ENCODE data around the gene SLC22A31. TPM values are rescaled to one million over a fixed set of nuclear protein-coding genes. Genes with fewer than 3 reads are reported as not detected.

SLC22A31 gene
- total RNA-seq, 1 experiment from 2014 or later, result 4.5 TPM

DNA sequence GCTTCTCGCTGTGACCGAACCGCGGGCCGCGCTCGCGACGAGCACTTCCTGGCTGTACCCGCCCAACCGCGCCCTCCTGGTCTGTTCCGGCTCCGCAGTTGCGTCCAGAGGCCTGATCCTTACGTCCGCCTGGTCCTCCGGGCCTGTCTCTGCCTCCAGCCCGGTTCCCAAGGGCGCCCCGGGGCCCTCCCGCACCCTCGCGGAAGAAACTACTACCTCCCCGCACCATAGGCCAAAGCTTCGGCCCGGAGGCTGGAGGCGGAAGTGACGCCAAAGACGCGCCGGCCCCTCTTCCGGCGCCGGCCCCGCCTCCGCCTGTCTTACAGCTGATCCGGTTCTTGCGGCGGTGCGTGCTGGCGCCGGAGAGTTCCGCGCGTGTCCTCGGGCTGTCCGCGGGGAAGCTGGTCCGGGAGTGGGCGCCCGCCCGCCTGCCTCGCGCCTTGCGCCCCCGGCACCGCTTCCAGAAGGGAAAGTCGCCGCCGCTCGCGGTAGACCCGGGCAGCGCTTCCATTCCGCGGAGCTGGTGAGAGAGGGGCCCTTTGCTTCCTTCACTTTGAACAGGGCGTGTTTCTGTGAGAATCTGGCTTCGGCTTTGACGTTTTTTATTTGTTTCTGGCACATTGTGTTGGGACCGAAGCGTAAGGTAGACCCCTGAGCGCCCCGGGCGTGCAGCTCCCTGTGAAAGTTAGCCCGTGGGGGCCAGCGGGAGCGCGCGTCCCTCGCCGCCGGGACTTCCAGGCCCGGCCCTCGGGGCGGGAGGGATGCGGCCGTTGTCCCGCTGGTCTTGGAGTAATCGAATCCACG is 17.3 kb upstream of the SLC22A31 start, which contains the start of gene ZNF778:
Gene ZNF778 (plus strand): TSS at position 316 of the 804 bp plus-strand sequence. CDS start 3,425 bp downstream, outside the sequence.
- TF ChIP-seq, protein P1, sequence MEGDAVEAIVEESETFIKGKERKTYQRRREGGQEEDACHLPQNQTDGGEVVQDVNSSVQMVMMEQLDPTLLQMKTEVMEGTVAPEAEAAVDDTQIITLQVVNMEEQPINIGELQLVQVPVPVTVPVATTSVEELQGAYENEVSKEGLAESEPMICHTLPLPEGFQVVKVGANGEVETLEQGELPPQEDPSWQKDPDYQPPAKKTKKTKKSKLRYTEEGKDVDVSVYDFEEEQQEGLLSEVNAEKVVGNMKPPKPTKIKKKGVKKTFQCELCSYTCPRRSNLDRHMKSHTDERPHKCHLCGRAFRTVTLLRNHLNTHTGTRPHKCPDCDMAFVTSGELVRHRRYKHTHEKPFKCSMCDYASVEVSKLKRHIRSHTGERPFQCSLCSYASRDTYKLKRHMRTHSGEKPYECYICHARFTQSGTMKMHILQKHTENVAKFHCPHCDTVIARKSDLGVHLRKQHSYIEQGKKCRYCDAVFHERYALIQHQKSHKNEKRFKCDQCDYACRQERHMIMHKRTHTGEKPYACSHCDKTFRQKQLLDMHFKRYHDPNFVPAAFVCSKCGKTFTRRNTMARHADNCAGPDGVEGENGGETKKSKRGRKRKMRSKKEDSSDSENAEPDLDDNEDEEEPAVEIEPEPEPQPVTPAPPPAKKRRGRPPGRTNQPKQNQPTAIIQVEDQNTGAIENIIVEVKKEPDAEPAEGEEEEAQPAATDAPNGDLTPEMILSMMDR (IDR thresholded peaks at IDR 0.05), result no peak
- TF ChIP-seq, protein P2, sequence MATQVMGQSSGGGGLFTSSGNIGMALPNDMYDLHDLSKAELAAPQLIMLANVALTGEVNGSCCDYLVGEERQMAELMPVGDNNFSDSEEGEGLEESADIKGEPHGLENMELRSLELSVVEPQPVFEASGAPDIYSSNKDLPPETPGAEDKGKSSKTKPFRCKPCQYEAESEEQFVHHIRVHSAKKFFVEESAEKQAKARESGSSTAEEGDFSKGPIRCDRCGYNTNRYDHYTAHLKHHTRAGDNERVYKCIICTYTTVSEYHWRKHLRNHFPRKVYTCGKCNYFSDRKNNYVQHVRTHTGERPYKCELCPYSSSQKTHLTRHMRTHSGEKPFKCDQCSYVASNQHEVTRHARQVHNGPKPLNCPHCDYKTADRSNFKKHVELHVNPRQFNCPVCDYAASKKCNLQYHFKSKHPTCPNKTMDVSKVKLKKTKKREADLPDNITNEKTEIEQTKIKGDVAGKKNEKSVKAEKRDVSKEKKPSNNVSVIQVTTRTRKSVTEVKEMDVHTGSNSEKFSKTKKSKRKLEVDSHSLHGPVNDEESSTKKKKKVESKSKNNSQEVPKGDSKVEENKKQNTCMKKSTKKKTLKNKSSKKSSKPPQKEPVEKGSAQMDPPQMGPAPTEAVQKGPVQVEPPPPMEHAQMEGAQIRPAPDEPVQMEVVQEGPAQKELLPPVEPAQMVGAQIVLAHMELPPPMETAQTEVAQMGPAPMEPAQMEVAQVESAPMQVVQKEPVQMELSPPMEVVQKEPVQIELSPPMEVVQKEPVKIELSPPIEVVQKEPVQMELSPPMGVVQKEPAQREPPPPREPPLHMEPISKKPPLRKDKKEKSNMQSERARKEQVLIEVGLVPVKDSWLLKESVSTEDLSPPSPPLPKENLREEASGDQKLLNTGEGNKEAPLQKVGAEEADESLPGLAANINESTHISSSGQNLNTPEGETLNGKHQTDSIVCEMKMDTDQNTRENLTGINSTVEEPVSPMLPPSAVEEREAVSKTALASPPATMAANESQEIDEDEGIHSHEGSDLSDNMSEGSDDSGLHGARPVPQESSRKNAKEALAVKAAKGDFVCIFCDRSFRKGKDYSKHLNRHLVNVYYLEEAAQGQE (IDR thresholded peaks at IDR 0.05; ENCODE audit: insufficient read depth in 1 of 2, low read depth in 2 of 2, low read length in 1 of 2), result no peak
- TF ChIP-seq TCF7L2 (IDR thresholded peaks at IDR 0.05; ENCODE audit: low read depth, low read length) (no peak), POLR2AphosphoS5 (IDR thresholded peaks at IDR 0.05; ENCODE audit: low read depth, low read length) (peak; percentile 85), SIN3A (IDR thresholded peaks at IDR 0.05; ENCODE audit: borderline replicate concordance, insufficient read depth, low read depth, low read length) (0 out of 2 replicates have a peak, but pooled peaks have one; percentile 82)
- ChIA-PET POLR2A (interaction anchor here (0.6 kb wide), 1 partner anchor 76 kb away, joined by 4 read pairs; no protein-coding TSS in a partner anchor), CTCF (interaction anchor here (0.5 kb wide), 1 partner anchor 225 kb away, joined by 6 read pairs; no protein-coding TSS in a partner anchor)
- H3K9me3 ChIP-seq (ENCODE audit: control insufficient read depth, insufficient read depth, low read depth, low read length), result no peaks in the 10 kb centered on the region
- H3K4me1 ChIP-seq (ENCODE audit: control insufficient read depth, insufficient read depth, low read length), result no peaks in the 10 kb centered on the region
- peaks cover 12% of the 10 kb centered on the region; the same call in 1 of the 2 replicates for H3K36me3 ChIP-seq (ENCODE audit: control insufficient read depth, insufficient read depth, low read length)
- peak within 1 kb of the TSS; percentile 82 for H3K27ac ChIP-seq (ENCODE audit: low read length)
- intact Hi-C loops (cut with micrococcal nuclease; ENCODE audit: unreplicated experiment), result no loop called here
- H3K27me3 ChIP-seq (ENCODE audit: control insufficient read depth, insufficient read depth, low read length), result no peaks in the 10 kb centered on the region
- ATAC-seq (peak; percentile 96), DNase-seq (ENCODE audit: low read depth, low spot score) (no peak)
- BruUV-seq (replicated peaks), result no TSS peak
- H3K4me3 ChIP-seq (ENCODE audit: low read depth in 2 of 2, low read length in 2 of 2), result peak within 1 kb of the TSS; percentile 85 to 92
- in situ Hi-C loops (cut with HindIII; ENCODE audit: low pct_unique_long_range_greater_than_20kb, low sequenced_read_pairs), result no loop called here

DNA sequence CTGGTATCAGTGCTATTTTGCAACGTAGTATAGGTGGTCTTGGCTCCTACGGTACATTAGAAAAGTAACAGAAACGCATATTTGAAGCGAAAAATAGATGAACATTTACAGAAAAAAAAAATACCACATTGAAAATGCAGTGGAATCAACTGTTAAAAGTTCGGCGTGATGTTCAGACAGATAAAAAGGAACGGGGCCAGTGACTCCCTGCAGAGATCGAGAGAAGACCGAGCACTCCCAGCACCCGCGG is 16.7 kb upstream of the SLC22A31 start:
- Histone ChIP-seq H3K36me3 (ENCODE audit: control insufficient read depth, insufficient read depth, low read length) (peaks cover 12% of the 10 kb centered on the region; the same call in 1 of the 2 replicates), H3K9me3 (ENCODE audit: control insufficient read depth, insufficient read depth, low read depth, low read length) (no peaks in the 10 kb centered on the region), H3K4me3 (ENCODE audit: low read depth in 2 of 2, low read length in 2 of 2) (peak overlapping the region; percentile 85 to 92), H3K27me3 (ENCODE audit: control insufficient read depth, insufficient read depth, low read length) (no peaks in the 10 kb centered on the region), H3K4me1 (ENCODE audit: control insufficient read depth, insufficient read depth, low read length) (no peaks in the 10 kb centered on the region), H3K27ac (ENCODE audit: low read length) (peak overlapping the region; percentile 82)
- CTCF ChIA-PET, result no interaction called here
- intact Hi-C loops (cut with micrococcal nuclease; ENCODE audit: unreplicated experiment) (no loop called here), in situ Hi-C loops (cut with HindIII; ENCODE audit: low pct_unique_long_range_greater_than_20kb, low sequenced_read_pairs) (no loop called here)
- no peak for ATAC-seq
- TF ChIP-seq TCF7L2 (IDR thresholded peaks at IDR 0.05; ENCODE audit: low read depth, low read length), result no peak
- no peak for TF ChIP-seq POLR2AphosphoS5 (IDR thresholded peaks at IDR 0.05; ENCODE audit: low read depth, low read length)
- TF ChIP-seq, protein P1 (IDR thresholded peaks at IDR 0.05), result no peak
- TF ChIP-seq, protein P2 (IDR thresholded peaks at IDR 0.05; ENCODE audit: insufficient read depth in 1 of 2, low read depth in 2 of 2, low read length in 1 of 2), result no peak
- TF ChIP-seq SIN3A (IDR thresholded peaks at IDR 0.05; ENCODE audit: borderline replicate concordance, insufficient read depth, low read depth, low read length), result no peak
- POLR2A ChIA-PET, result interaction anchor here (0.6 kb wide), 1 partner anchor 76 kb away, joined by 4 read pairs; no protein-coding TSS in a partner anchor
- TSS peak; percentile 98 for BruUV-seq (replicated peaks)
- DNase-seq (ENCODE audit: low read depth, low spot score), result no peak
